Bone marrow (tissue), 2 donors: Measurements from ENCODE around the gene IRX3.

Experiments
- DNase-seq, 2 donors: peaks; one replicate each; lab custom pipeline; 2025; lab: John Stamatoyannopoulos, UW

Gene IRX3

DNA sequence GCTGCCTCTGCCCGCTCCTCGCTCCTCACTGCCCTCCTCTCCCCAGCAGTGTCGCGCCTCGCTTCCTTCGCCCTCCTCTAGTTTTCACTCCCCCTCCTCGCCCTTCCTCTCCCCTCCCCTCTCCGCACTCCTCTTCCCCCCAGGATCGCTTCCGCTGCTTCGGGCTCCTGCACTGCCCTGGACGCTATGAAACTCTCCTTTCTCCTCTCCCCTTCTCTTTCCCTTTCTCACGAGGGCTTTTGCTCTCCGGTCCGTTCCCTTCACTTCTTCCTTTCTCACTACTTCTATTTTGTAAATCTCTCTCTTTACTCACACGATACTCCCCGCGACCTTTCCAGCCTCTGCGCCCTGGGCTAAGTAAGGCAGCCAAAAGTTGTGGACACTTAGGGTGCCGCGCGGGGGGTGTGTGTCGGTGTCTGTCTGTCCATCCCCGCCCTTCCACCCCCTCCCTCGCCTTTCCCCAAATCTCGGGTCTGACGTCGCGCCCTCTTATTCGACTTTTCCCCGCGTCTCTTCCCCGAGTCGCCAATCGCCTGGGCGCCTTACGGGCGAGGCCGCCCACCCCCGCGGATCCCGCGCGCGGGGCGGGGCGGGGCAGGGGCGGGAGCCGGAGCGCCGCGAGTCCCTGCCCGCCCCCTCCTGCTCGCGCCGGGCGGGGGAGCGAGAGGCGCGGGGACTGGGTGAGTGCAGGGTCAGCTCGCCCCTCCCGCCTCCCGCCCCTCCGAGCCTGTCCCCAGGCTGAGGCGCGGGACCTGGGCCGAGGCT is at the start of gene IRX3:
Gene IRX3, minus strand, starts transcription at position 422 of the 765 bp plus-strand sequence. CDS start 737 bp downstream, outside the sequence.
- DNase-seq = peak in 1 of 2 donors; percentile 66

DNA sequence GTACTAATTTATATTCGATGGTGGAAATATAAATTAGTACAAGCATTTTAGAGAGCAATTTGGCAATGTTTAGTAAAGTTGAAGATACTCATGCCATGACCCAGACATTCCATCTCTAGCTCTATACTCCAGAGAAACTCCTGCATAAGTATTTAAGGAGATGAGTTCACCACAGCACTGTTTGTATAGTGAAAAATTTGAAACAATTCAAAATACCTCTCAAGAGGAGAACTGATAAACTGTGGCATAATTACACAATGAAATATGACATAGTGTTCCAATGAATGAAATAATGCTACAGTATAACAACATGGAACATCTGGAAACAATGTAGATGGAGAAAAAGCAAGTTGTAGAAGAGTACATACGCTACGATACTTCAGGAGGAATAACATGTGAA is 48.6 kb upstream of the IRX3 start:
- DNase-seq = no peak

DNA sequence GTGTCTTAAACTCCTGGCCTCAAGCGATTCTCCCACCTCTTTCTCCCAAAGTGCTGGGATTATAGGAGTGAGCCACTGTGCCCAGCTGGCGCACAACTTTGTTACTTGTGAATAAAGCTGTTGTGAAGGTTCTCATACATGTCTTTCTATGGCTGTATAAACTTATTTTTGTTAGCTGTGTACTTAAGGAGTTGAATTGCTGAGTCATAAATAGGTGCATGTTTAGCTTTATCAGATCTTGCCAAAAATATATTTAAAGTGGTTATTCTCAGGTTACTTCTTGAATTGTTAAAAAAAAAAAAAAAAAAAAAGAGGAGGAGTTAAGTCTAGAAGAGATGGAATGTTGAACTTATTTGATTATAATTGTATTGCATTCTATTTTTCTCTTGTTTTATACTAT is 47.6 kb upstream of the IRX3 start:
- DNase-seq = no peak

DNA sequence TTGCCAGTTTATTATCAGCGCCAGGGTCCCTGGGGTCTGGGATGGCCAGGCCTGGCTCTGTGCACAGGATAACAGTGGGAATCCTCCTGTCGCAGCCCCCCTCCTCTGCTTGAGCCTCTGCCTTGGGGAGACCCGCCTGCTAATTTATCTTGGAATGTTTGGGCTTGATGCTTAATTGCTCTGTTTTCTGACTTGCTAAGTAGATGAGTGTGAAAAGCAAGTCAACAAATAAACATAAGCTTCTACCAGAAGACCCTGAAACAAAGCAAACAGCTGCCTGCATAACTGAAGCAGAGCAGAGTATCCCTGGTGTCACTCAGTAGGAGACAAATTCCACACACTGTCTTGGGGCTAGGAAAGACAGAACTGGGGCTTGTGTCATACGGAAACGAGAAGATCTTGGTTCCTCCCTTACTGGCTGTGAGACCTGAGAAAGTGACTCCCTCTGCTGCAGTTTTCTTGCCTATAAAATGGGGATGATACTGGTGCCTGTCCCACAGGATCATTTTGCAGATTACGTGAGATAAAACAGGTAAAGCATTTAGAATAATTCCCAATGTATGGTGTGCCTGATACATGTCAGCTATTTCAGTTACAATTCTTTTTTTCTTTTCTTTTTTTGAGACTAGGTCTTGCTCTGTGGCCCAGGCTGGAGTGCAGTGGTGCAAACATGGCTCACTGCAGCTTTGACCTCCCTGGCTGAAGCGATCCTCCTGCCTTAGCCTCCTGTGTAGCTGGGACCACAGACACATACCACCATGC is 44.8 kb upstream of the IRX3 start:
- DNase-seq = no peak

DNA sequence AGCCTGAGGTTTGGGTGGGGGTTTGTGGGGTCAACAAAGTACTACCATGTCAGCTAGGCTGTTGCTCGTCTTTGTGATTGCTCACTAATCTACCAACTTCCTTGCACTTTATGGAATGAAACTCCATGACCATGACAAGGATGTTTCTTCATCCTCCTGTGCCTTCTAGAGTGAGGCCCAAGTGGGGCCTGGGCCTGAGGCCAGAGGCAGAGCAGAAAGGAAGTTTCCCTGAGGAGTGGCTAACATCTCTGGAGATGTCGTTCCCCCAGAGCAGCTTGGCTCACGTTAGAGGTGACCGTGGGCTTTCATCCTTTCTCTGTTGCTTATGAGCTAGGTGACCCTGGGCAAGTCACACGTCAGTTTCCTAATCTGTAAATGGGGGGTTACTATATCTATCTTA is 41.0 kb upstream of the IRX3 start:
- DNase-seq = no peak

DNA sequence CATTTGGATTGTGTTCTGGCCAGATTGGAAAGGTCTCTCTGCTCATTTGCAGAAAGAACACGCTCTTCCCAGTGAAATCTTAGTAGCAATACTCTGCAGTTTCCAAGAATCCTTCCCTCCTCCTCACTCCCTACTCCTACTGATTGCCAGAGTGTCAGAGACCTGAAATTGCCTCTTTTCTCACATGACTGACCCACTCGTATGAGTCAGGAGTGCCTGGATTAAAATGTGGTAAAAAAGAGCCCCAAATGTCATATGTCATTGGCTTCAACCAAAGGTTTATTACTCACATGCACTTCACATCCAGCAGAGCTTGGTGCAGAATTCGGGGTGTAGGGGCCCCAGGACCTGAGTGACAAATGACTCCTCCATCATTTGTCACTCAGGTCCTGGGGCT is 39.7 kb upstream of the IRX3 start:
- DNase-seq = no peak

DNA sequence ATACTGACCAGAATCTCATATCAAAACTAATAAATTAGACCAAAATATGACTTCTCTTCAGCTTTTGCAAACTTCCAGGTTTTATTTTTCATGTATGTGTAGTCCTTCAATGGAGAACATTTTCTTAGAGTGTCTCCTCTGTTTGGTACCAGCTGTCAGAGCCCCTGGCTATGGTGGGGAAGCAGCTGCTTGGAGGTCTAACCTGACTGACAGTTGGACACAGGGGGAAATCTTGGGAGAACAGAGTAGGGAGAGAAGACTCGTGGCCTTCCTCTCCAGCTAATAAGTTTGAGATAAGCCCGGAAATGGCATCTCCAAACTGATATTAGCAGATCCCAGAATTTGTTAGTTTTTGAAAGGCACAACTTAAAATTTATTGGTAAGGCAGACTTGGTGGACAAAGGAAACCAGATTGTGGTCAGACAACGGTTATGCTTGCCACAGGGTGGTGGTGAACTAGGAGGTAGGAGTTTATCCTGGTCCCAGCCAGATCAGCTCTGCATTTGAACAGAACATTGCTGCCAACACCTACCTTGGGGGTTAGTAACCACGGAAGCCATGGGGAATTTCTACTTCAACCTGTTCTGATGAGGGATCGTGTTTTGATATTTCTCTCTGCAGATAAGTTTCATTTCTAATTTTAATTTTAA is 39.2 kb upstream of the IRX3 start:
- no peak for DNase-seq

DNA sequence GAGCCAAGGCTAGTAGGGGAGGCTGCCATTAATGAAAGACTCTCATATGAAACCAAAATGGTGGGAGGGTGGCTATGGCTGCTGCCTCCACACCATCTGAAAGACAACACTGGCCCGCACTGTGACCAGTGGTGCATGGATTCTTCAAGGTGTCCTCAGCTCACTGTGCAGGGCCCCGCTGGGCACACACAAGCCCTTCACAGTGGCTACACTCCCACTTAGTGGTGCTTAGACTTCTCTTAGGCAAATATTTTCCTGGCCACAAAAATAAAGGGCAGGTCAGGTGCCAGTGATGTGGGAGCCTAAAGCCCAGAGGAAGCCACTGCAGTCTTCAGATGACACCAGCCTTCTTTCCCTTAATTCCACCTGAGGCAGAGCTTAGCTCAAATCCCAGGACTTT is 38.1 kb upstream of the IRX3 start:
- DNase-seq = no peak

DNA sequence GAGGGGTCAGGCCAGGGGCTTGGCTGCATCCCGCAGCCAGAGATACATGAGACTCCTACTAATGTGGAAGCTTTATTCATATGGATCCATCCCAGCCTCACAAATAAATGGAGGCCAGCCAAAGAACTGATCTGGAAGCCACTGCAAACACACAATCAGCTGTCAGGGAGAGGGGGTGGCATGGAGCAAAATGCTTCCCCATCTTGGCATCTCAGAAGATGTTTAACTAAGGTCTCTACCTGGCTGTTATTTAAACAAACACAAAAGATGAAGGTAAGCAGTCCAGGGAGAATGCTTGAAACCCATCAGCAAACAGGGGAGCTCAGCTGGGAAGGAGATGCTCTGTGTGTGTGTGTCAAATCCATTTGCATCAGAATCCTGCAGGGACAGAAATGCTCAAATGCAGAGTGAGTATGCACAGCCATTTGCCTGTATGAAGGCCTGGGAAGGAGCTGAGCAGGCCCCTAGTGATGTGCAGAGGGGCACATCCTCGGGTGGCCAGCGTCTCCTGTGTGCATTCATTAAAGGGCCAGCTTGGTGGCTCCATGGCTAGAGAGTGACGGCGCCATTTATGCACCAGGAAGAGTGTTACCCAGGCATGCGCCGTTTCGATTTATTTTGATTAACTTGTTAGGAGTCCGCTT is 34.2 kb upstream of the IRX3 start:
- DNase-seq = no peak

DNA sequence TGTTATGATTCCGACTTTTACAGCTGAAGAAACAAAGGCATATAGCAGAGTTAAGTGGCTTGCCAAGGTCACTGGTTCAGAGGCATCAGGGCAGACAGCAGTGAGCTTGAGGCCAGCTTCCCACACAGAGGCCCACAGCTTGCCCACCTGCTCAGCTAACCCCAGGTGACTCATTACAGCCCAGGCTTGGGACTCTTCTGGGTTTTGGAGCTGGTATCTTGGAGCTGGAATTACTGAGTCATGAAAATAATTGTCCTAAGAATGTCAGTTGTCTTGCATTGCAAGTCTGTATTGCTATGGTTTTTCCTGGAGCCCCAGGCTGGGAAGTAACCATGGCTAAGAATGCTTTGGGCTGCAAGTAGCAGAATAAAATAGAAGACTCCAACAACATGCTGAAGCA is 32.4 kb upstream of the IRX3 start:
- no peak for DNase-seq

DNA sequence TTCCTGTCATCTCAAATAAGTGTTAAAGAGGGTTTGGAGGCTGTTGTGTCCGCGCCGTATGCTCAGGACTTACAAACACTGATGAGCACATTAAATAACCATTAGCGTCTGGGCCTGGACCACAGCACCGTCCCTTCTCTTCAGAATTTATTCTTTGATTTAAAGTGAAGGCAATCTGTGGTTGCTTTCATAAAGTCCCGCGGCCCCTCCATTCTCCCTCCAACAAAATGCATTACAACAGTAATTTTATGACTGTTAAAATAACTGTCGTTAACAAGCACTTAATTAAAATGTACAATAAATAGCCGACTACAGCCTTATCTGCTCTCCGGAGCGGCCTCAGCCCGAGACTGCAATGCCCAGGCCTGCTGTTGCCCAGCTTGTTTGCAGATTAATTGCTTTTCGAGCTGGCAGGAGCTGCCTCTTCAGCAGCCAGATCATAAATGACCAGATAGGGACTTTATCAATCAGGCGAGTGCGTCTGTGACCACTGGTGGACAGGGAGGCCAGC is 30.6 kb upstream of the IRX3 start:
- DNase-seq = no peak

DNA sequence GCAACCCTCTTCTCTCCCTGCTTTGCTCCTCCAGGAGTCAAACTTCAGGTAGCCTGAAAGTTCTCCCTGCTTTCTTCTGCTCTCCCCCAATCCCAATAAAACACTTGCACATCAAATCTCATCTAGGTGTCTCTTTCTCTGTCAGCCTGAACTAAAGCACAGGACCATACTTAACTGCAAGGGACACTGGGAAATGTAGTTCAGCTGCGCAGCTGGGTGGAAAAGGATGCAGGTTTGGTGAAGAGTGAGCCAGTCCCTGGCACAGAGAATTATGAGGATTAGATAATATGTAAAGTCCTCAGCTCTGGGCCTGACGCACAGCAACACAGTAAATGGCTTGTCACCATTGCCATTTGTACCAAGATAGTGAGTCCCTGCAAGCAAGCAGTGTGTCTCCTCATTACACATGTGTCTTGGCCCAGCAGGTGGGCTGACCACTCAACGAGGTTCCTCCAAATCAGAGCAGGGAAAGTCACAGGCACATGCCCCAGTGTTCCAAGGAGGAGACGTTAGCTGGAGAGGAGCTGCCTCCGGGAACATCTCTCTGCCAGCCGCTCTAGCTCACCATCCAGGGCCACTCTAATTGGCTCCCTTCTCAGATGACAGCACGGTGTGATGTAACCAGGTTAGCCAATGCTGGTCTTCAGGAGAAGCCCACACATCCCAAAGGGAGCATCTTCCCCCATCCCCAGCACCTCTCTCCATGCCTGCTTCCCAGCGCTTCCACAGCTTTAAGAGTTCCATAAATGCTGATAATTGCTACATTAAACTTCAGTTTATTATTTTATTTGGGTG is 29.7 kb upstream of the IRX3 start:
- DNase-seq = no peak

DNA sequence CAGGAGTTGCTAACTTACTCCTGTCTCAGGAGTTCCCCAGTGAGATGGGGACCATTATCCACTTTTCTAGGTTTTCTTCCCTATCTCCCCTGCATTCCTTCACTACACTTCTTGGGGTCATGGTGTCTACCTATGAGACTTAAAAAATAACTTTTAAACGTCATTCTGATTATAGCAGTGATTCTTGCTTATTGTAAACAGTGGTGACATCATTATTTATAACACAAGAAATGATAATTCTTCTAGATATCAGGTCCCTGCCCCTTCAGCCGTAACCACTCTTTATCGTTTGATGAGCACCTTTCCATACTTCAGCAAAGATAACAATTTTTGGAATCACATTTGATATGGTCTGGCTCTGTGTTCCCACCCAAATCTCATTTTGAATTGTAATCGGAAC is 27.2 kb upstream of the IRX3 start:
- DNase-seq = no peak

DNA sequence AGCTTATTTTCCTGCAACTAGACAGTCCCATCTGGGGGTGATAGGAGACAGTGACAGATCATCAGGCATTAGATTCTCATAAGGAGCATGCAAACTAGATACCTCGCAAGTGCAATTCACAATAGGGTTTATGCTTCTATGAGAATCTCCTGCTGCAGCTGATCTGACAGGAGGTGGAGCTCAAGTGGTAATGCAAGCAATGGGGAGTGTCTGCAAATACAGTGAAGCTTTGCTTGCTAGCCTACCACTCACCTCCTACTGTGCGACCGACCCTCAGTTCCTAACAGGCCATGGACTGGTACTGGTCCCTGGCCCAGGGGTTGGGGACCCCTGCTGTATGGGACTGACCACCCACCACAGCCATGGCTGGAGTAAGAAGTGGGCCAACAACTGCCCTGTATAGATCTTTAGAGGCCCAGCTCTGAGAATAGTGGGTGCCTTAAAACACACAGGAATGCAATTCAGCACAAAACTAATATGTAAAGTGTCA is 26.0 kb upstream of the IRX3 start:
- DNase-seq = no peak

DNA sequence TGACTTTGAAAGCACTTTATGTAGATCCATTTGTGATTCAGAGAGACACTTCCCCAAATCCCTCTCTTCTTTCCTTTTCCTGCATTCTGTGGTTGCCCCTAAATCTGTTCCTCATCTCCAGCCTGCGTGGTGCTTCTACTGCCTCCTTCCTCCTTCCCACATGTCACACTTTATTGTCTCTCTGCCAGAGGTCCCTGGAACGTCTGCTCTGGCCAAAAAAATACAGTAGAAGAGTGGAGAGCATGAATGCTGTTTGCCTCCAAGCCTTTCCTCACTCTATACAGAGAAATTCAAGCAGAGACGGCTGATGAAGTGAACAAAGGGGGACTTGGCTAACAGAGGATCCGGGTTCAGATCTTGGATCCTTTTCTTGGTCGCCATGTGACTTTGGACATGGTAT is 22.8 kb upstream of the IRX3 start:
- DNase-seq = no peak

DNA sequence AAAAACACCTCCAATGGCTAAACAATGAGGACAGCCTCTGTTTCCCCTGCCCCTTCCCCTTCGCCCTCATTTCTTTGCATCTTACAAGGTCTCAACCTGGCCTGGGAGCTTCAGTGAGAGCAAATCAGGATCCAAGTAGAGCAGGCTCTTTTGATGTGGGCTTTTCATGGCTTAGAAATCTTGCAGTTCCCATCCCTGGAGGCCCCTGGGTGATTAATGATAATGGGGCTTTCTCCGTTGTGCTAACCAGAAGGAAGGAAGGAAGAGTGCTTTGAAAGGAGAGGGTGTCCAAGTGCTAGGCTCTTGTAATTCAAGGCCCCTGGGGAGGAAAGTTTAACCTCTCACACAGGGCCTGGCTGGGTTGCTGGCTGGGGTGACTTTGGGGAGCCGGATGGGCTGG is 18.5 kb upstream of the IRX3 start:
- DNase-seq = no peak

DNA sequence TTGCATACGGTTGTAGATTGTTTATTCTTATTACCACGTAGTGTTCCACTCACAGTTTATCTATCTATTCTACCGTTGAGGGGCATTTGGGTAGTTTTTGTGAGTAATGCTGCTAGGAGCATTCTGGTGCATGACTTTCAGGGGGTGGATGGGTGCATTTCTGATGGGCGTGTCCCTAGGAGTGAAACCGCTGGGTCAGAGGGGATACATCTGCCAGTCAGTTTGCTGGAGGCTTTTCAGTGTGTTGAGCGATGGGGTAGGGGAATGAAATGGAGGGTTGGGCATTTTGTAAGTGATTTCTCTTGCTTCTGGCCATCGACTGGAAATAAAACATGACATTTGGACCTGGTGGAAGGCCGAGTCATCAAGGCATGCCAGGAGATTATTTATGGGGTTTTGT is 17.0 kb upstream of the IRX3 start:
- DNase-seq = no peak

DNA sequence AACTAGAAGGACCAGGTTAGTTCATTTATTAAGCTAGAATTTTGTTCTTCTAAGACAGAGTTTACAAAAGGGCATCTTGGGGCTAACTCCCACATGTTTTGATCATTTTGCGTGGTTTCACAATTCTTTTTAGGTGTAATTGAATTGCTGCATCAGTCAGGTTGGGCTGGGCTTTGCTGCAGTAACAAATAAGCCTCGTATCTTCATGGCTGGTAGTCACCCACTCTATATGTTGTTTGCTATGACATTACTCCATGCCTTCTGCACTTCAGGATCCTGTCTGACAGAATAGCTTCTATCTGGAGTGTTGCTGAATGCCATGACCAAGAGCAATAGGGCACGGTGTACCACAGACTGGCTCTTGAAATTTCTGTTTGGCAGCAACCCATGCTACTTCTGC is 10.6 kb upstream of the IRX3 start:
- no peak for DNase-seq

DNA sequence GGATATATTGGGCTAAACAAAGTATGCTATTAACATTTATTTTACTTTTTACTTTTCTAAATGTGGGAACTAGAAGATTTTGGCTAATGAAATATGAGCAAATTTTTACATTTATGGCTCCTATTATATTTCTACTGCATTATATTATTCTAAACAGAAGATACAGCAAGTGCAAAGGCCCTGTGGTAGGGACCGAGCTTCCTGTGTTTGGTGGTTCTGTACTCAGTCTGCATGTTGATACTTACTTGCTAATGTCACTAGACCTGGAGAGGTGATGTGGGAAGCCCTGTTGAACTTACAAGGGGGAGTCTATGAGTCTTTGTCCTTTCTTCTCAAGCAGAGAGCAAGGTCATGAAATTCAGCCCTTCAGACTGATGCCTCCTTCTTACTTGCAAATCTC is 10.0 kb upstream of the IRX3 start:
- no peak for DNase-seq

DNA sequence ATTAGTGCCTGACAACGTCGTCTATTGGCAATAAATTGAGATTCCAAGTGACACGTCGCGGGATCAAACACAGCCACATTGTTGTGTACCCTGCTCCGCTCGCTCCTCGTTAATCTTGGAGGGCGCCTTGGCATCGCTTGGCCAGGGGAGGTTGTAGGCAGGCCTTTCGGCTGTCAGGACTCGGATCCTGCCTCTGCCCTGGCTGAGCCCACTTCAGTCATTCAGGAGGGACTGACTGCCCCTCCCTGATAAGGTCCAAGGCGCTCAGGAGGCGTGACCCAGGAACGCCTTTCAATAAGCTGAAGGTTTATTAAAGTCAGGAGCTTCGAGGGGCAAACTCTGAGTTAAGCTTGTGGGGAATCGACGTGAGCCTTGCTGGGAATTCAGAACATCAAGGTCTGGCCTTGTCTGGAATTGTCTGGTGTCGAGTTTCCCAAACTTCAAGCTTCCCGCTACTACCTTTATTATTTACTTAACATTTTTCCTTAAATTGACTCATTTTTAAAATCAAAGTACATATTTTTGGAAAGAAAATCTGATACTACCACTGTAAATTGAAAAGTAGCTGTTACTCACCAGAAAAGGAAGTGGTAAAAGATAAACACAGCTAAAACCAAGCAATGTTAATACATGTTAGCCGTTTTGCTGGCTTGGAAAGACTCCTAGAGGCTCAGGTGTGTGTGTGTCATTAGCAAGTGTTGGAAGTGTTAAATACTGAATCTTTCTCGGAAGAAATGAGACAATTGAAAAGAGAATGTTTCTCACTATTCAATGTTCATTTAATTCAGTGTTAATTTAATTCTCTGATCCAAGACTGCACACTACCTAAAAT is 5.3 kb upstream of the IRX3 start:
- DNase-seq = no peak
